Measurements from ENCODE around the gene CCDC13.

GRCh38 chr3:42745291-42745745 lies 27.7 kb downstream of the CCDC13 start:
- TF ChIP-seq CTCF (conservative IDR thresholded peaks at IDR 0.05; ENCODE audit: low read depth in 2 of 2) (no peak), POLR2AphosphoS5 (IDR thresholded peaks at IDR 0.05; ENCODE audit: low read depth) (no peak), EZH2 (IDR thresholded peaks at IDR 0.05; ENCODE audit: low read depth, unreplicated experiment) (no peak), EZH2phosphoT487 (IDR thresholded peaks at IDR 0.05; ENCODE audit: unreplicated experiment) (no peak), STAT1 (IDR thresholded peaks at IDR 0.05; ENCODE audit: unreplicated experiment) (no peak), NANOG (IDR thresholded peaks at IDR 0.05; ENCODE audit: borderline replicate concordance) (no peak), ZNF114 (CRISPR knock-in tag; IDR thresholded peaks at IDR 0.05) (no peak), ZNF331 (CRISPR knock-in tag; IDR thresholded peaks at IDR 0.05; ENCODE audit: low read depth) (no peak)
- TF ChIP-seq, protein P1, sequence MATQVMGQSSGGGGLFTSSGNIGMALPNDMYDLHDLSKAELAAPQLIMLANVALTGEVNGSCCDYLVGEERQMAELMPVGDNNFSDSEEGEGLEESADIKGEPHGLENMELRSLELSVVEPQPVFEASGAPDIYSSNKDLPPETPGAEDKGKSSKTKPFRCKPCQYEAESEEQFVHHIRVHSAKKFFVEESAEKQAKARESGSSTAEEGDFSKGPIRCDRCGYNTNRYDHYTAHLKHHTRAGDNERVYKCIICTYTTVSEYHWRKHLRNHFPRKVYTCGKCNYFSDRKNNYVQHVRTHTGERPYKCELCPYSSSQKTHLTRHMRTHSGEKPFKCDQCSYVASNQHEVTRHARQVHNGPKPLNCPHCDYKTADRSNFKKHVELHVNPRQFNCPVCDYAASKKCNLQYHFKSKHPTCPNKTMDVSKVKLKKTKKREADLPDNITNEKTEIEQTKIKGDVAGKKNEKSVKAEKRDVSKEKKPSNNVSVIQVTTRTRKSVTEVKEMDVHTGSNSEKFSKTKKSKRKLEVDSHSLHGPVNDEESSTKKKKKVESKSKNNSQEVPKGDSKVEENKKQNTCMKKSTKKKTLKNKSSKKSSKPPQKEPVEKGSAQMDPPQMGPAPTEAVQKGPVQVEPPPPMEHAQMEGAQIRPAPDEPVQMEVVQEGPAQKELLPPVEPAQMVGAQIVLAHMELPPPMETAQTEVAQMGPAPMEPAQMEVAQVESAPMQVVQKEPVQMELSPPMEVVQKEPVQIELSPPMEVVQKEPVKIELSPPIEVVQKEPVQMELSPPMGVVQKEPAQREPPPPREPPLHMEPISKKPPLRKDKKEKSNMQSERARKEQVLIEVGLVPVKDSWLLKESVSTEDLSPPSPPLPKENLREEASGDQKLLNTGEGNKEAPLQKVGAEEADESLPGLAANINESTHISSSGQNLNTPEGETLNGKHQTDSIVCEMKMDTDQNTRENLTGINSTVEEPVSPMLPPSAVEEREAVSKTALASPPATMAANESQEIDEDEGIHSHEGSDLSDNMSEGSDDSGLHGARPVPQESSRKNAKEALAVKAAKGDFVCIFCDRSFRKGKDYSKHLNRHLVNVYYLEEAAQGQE (IDR thresholded peaks at IDR 0.05; ENCODE audit: unreplicated experiment) = no peak
- TF ChIP-seq, protein P2, sequence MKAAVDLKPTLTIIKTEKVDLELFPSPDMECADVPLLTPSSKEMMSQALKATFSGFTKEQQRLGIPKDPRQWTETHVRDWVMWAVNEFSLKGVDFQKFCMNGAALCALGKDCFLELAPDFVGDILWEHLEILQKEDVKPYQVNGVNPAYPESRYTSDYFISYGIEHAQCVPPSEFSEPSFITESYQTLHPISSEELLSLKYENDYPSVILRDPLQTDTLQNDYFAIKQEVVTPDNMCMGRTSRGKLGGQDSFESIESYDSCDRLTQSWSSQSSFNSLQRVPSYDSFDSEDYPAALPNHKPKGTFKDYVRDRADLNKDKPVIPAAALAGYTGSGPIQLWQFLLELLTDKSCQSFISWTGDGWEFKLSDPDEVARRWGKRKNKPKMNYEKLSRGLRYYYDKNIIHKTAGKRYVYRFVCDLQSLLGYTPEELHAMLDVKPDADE (IDR thresholded peaks at IDR 0.05) = no peak
